Nephron progenitor cell (in vitro differentiated cells): ENCODE measurements around the gene IL1RAPL2.

Experiments used
- DNase-seq: peaks from one replicate; pipeline ENCODE4 v3.0.0; 2021
- H3K27ac Mint-ChIP-seq: 2 replicates; pipeline ENCODE4 v1.8.0; 2021; ENCODE audit warnings: mild to moderate bottlenecking, moderate library complexity, mixed read lengths
- H3K27me3 Mint-ChIP-seq: 2 replicates; pipeline ENCODE4 v1.8.0; 2021; ENCODE audit warnings: mild to moderate bottlenecking, low read depth, mixed read lengths; ENCODE audit not compliant: poor library complexity
- H3K36me3 Mint-ChIP-seq: 2 replicates; pipeline ENCODE4 v1.8.0; 2021; ENCODE audit warnings: low read depth, mixed read lengths
- H3K4me1 Mint-ChIP-seq: 2 replicates; pipeline ENCODE4 v1.8.0; 2021; ENCODE audit warnings: mixed read lengths
- H3K4me3 Mint-ChIP-seq: 2 replicates; pipeline ENCODE4 v1.8.0; 2021; ENCODE audit warnings: mild to moderate bottlenecking, moderate library complexity, mixed read lengths
- H3K9me3 Mint-ChIP-seq: 2 replicates; pipeline ENCODE4 v1.8.0; 2021; ENCODE audit warnings: mild to moderate bottlenecking, moderate library complexity, mixed read lengths
- CTCF ChIP-seq: fragments of 200-600 bp; sonication (generic); IDR thresholded peaks from 2 replicates; pipeline ENCODE4 v1.5.0; 2021; ENCODE audit warnings: antibody characterized with exemption

Gene IL1RAPL2

GRCh38 chrX:105475801-105476200, 909.8 kb downstream of the IL1RAPL2 start:
- Mint-ChIP-seq H3K4me3 (no peak overlapping the region), H3K9me3 (peaks cover 7% of the 10 kb centered on the region), H3K27ac (no peak overlapping the region), H3K27me3 (no peaks in the 10 kb centered on the region), H3K36me3 (no peaks in the 10 kb centered on the region), H3K4me1 (no peaks in the 10 kb centered on the region)
- DNase-seq, result no peak
- TF ChIP-seq CTCF, result no peak

GRCh38 chrX:105477351-105477750, 911.4 kb downstream of the IL1RAPL2 start:
- DNase-seq, result no peak
- TF ChIP-seq CTCF, result no peak
- Mint-ChIP-seq H3K4me3 (no peak overlapping the region), H3K4me1 (no peaks in the 10 kb centered on the region), H3K9me3 (peaks cover 7% of the 10 kb centered on the region), H3K27me3 (no peaks in the 10 kb centered on the region), H3K27ac (no peak overlapping the region), H3K36me3 (no peaks in the 10 kb centered on the region)

- Mint-ChIP-seq H3K9me3 (peaks cover 15% of the 10 kb centered on the region), H3K27ac (no peak overlapping the region), H3K4me1 (no peaks in the 10 kb centered on the region), H3K36me3 (no peaks in the 10 kb centered on the region), H3K4me3 (no peak overlapping the region), H3K27me3 (peaks cover 2% of the 10 kb centered on the region)
- DNase-seq, result no peak
- TF ChIP-seq CTCF, result no peak
These were observed 914.8 kb downstream of the IL1RAPL2 start for GRCh38 chrX:105480646-105481310.

DNA sequence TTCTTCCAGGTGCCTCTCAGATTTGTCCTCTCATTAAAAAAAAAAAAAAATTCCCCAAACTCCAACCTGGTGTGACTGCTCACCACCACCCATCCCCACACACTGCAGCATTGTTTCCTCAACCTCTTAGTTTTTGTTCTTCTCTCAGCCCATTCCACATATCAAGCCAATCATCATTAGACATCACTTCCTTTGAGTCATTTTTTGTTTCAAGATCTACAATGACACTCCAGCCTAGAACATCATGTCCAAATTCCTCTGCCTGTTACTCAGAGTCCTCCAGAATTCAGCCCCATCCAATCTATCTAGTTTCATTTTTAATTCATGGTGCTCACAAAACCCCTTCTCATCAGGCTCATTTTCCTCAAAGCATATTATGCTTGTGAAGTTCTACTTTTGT, 917.0 kb downstream of the IL1RAPL2 start:
- H3K27ac Mint-ChIP-seq, result no peak overlapping the region
- TF ChIP-seq CTCF, result no peak
- H3K36me3 Mint-ChIP-seq, result no peaks in the 10 kb centered on the region

GRCh38 chrX:105488716-105489115, 922.7 kb downstream of the IL1RAPL2 start:
- DNase-seq, result no peak
- peaks cover 7% of the 10 kb centered on the region for H3K9me3 Mint-ChIP-seq
- no peak overlapping the region for H3K4me3 Mint-ChIP-seq
- H3K4me1 Mint-ChIP-seq, result no peaks in the 10 kb centered on the region
- no peak for TF ChIP-seq CTCF
- no peaks in the 10 kb centered on the region for H3K36me3 Mint-ChIP-seq
- H3K27ac Mint-ChIP-seq, result no peak overlapping the region
- no peaks in the 10 kb centered on the region for H3K27me3 Mint-ChIP-seq

More for the DNA sequence above, 917.0 kb downstream of the IL1RAPL2 start:
- peaks cover 2% of the 10 kb centered on the region for H3K27me3 Mint-ChIP-seq
- no peaks in the 10 kb centered on the region for H3K4me1 Mint-ChIP-seq
- peaks cover 18% of the 10 kb centered on the region for H3K9me3 Mint-ChIP-seq
- H3K4me3 Mint-ChIP-seq, result no peak overlapping the region
- DNase-seq, result no peak

DNA sequence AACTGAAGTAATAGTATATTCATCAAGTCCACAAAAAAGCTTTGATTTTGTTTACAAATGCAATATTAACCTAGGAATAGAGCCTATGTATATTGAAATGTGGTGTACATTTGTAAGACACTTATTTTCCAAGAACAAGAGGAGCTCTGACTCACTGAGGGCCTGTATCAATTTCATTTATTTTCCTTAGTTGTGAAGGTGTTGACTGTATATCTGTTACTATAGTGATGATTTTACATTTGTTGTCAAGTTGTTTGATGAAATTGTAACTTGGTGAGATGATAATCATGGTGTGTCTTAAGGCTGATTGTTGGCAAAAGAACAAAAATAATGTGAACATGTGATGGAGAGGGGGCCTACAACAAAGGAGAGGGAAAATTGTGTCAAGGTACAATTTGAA, 929.4 kb downstream of the IL1RAPL2 start:
- H3K27ac Mint-ChIP-seq, result no peak overlapping the region
- H3K9me3 Mint-ChIP-seq, result peaks cover 24% of the 10 kb centered on the region
- H3K36me3 Mint-ChIP-seq, result no peaks in the 10 kb centered on the region
- no peak for TF ChIP-seq CTCF
- no peaks in the 10 kb centered on the region for H3K27me3 Mint-ChIP-seq
- no peaks in the 10 kb centered on the region for H3K4me1 Mint-ChIP-seq
- no peak for DNase-seq
- H3K4me3 Mint-ChIP-seq, result no peak overlapping the region
